ENCODE data around the gene BRD7.
A peak's percentile ranks its signal among the peaks of the same experiment; 100 is the strongest.

BRD7 gene

DNA sequence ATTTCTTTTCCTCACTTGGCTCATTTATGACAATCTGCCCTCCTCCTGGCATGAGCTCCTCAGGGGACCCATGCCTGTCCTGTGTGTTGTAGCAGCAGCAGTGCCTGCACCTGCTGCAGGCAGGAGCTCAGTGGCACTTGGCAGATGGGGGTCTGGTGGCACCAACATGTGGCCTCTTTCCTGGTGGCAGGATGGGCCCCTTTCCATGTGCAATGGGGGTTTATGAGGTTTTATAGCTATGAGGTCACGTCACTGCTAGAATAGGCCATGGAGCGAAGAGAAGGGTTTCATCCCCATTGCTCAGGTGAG, 95.5 kb downstream of the BRD7 start:
- Histone ChIP-seq H3K9me3 (ENCODE audit: insufficient read depth, low read depth, low read length) (no peaks in the 10 kb centered on the region), H3K4me3 (ENCODE audit: low read length, poor library complexity, severe bottlenecking) (peak overlapping the region; percentile 76), H3K27me3 (ENCODE audit: insufficient read depth, low read length, poor library complexity, severe bottlenecking) (no peaks in the 10 kb centered on the region), H3K9me2 (replicated peaks; ENCODE audit: low read depth, low read length) (no peaks in the 10 kb centered on the region), H3K79me2 (ENCODE audit: insufficient read depth, low read length) (peaks cover 97% of the 10 kb centered on the region), H4K20me1 (ENCODE audit: insufficient read depth, low read length, poor library complexity, severe bottlenecking) (peaks cover 4% of the 10 kb centered on the region), H3K36me3 (ENCODE audit: insufficient read depth, low read length) (no peaks in the 10 kb centered on the region), H3F3A (ENCODE audit: low read depth) (no peaks in the 10 kb centered on the region; the same call in 1 of the 2 replicates), H3K9ac (ENCODE audit: low read depth, low read length, poor library complexity, severe bottlenecking) (peak overlapping the region; percentile 86), H3K4me2 (ENCODE audit: low read depth, low read length, poor library complexity, severe bottlenecking) (peak overlapping the region; percentile 99), H3K4me1 (ENCODE audit: insufficient read depth, low read length, poor library complexity, severe bottlenecking) (peaks cover 71% of the 10 kb centered on the region), H2AFZ (ENCODE audit: low read length) (no peak overlapping the region)
- TF ChIP-seq, protein P1, sequence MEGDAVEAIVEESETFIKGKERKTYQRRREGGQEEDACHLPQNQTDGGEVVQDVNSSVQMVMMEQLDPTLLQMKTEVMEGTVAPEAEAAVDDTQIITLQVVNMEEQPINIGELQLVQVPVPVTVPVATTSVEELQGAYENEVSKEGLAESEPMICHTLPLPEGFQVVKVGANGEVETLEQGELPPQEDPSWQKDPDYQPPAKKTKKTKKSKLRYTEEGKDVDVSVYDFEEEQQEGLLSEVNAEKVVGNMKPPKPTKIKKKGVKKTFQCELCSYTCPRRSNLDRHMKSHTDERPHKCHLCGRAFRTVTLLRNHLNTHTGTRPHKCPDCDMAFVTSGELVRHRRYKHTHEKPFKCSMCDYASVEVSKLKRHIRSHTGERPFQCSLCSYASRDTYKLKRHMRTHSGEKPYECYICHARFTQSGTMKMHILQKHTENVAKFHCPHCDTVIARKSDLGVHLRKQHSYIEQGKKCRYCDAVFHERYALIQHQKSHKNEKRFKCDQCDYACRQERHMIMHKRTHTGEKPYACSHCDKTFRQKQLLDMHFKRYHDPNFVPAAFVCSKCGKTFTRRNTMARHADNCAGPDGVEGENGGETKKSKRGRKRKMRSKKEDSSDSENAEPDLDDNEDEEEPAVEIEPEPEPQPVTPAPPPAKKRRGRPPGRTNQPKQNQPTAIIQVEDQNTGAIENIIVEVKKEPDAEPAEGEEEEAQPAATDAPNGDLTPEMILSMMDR (conservative IDR thresholded peaks at IDR 0.05; ENCODE audit: low read length): no peak
- TF ChIP-seq EZH2phosphoT487 (IDR thresholded peaks at IDR 0.05; ENCODE audit: borderline replicate concordance): no peak

DNA sequence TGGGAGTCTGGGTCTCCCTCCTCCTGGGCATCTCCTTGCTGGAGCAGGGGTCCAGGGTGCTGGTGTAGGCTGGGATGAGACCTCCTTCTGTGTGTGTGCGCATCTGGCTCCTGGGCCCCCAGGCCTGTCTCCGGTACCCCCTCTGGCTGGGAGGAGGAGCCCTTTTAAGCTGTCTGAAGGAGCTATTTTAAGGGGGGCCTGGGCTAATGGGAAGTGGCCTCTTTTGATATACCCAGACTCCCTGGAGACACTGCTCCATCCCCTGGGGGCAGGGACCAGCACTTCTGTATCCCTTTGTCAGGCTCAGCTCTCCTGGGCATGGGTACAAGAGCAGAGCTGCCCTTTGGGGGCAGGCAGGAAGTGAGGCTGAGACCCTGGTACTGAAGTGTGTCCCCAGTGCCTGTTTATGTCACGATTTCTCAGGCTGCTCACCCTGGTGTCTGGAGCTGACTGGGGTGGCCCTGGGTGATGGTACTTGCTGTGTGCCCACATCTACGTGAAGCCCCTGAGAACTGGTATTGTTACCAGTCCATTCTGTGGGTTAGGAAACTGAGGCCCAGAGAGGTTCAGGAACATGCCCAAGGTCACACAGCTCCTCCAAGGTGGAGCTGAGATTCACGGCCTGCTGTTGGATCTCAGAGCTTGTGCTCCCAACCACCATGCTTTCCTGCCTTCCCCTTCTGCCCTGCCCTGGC, 96.0 kb downstream of the BRD7 start:
- Histone ChIP-seq H3F3A (ENCODE audit: low read depth) (no peaks in the 10 kb centered on the region; the same call in 1 of the 2 replicates), H4K20me1 (ENCODE audit: insufficient read depth, low read length, poor library complexity, severe bottlenecking) (peaks cover 4% of the 10 kb centered on the region), H3K9me3 (ENCODE audit: insufficient read depth, low read depth, low read length) (no peaks in the 10 kb centered on the region), H3K4me2 (ENCODE audit: low read depth, low read length, poor library complexity, severe bottlenecking) (peak overlapping the region; percentile 99), H3K9me2 (replicated peaks; ENCODE audit: low read depth, low read length) (no peaks in the 10 kb centered on the region), H3K4me3 (ENCODE audit: low read length, poor library complexity, severe bottlenecking) (peak overlapping the region; percentile 48), H3K27me3 (ENCODE audit: insufficient read depth, low read length, poor library complexity, severe bottlenecking) (no peaks in the 10 kb centered on the region), H3K36me3 (ENCODE audit: insufficient read depth, low read length) (no peaks in the 10 kb centered on the region), H2AFZ (ENCODE audit: low read length) (no peak overlapping the region), H3K4me1 (ENCODE audit: insufficient read depth, low read length, poor library complexity, severe bottlenecking) (peaks cover 70% of the 10 kb centered on the region), H3K79me2 (ENCODE audit: insufficient read depth, low read length) (peaks cover 97% of the 10 kb centered on the region), H3K9ac (ENCODE audit: low read depth, low read length, poor library complexity, severe bottlenecking) (peak overlapping the region; percentile 86)
- no peak for TF ChIP-seq EZH2phosphoT487 (IDR thresholded peaks at IDR 0.05; ENCODE audit: borderline replicate concordance)
- TF ChIP-seq, protein P1 (conservative IDR thresholded peaks at IDR 0.05; ENCODE audit: low read length): no peak

DNA sequence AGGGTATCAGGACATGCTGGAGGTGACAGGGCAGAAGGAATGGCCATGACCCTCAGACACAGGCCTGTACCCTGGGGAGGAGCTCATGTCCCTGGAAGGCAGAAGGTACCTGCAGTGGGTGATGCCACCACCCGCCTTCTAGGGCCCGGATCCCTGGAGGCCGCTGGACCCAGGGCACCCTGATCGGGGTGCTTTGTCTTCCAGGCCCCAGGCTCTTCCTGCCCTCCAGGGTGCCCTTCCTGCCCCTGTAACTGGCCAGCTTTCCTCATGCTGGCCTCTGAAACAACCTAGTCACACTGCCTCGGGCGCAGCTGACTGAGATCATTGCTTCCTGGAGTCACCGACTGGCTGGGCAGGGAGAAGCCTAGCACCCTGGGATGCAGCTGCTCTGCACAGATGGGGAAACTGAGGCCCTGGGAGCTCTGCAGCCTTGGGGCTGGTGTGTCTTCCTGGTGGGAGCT, 96.6 kb downstream of the BRD7 start:
- Histone ChIP-seq H3K36me3 (ENCODE audit: insufficient read depth, low read length) (no peaks in the 10 kb centered on the region), H3K4me2 (ENCODE audit: low read depth, low read length, poor library complexity, severe bottlenecking) (peak overlapping the region; percentile 99), H3F3A (ENCODE audit: low read depth) (no peaks in the 10 kb centered on the region; the same call in 1 of the 2 replicates), H3K9ac (ENCODE audit: low read depth, low read length, poor library complexity, severe bottlenecking) (peak overlapping the region; percentile 86), H3K27me3 (ENCODE audit: insufficient read depth, low read length, poor library complexity, severe bottlenecking) (no peaks in the 10 kb centered on the region), H4K20me1 (ENCODE audit: insufficient read depth, low read length, poor library complexity, severe bottlenecking) (peaks cover 3% of the 10 kb centered on the region), H3K4me3 (ENCODE audit: low read length, poor library complexity, severe bottlenecking) (peak overlapping the region; percentile 48), H3K79me2 (ENCODE audit: insufficient read depth, low read length) (peaks cover 98% of the 10 kb centered on the region), H3K4me1 (ENCODE audit: insufficient read depth, low read length, poor library complexity, severe bottlenecking) (peaks cover 70% of the 10 kb centered on the region), H3K9me2 (replicated peaks; ENCODE audit: low read depth, low read length) (no peaks in the 10 kb centered on the region), H2AFZ (ENCODE audit: low read length) (no peak overlapping the region), H3K9me3 (ENCODE audit: insufficient read depth, low read depth, low read length) (no peaks in the 10 kb centered on the region)
- TF ChIP-seq EZH2phosphoT487 (IDR thresholded peaks at IDR 0.05; ENCODE audit: borderline replicate concordance): no peak
- TF ChIP-seq, protein P1 (conservative IDR thresholded peaks at IDR 0.05; ENCODE audit: low read length): no peak

All from Loucy (cell line).